Measurements from ENCODE around the gene NSRP1.
"Not testable (repeated sequence)": the region's sequence is repeated elsewhere in the genome, so short reads cannot be mapped to it uniquely, and the experiment has no call there.

Gene NSRP1

DNA sequence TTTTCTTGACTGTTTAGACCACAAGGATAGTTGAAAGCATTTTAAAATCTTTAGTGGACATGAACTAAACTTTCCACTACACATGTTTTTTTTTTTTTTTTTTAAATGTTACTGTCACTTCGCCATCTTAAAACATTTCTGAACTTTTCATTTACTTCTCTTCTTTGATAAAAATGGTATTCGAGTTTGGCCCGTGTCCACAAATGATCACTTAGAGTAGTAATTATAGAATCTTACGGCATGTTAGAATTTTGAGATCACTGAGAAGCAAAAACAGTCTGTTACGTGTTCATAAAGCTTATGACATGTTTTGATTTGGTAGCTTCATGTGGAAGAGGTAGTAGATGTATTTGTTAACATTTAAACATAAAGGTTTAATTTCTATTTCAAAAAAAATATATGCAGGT, 1.1 kb downstream of the NSRP1 start:
- no peak for DNase-seq
- H3K4me3 ChIP-seq (ENCODE audit: insufficient read depth, low read depth, low read length, poor library complexity, severe bottlenecking), result peak overlapping the region; percentile 92
- H3K27me3 ChIP-seq (replicated peaks; ENCODE audit: control insufficient read depth, insufficient read depth, low read length, poor library complexity, severe bottlenecking), result no peaks in the 10 kb centered on the region
- no peaks in the 10 kb centered on the region for H3K9me3 ChIP-seq (ENCODE audit: control insufficient read depth, low read length)
- H3K4me1 ChIP-seq (ENCODE audit: control insufficient read depth, insufficient read depth, low read length, poor library complexity, severe bottlenecking), result peaks cover 9% of the 10 kb centered on the region
- no peaks in the 10 kb centered on the region for H3K36me3 ChIP-seq (ENCODE audit: control insufficient read depth, insufficient read depth, low read length)
- peak overlapping the region; percentile 97 for H3K27ac ChIP-seq (ENCODE audit: insufficient read depth, low read length, poor library complexity, severe bottlenecking)

DNA sequence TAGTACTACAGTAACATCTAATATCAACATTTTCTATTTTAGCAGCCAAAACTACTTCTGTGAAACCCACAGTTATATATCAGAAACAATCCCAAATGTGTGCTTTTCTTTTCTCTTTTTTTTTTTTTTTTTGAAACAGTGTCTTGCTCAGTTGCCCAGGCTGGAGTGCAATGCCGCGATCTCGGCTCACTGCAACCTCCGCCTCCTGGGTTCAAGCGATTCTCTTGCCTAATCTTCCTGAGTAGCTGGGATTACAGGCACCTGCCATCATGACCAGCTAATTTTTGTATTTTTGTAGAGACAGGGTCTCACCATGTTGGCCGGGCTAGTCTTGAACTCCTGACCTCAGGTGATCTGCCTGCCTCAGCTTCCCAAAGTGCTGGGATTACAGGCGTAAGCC, 2.0 kb downstream of the NSRP1 start:
- DNase-seq; H3K27ac ChIP-seq (ENCODE audit: insufficient read depth, low read length, poor library complexity, severe bottlenecking): not testable (repeated sequence)

DNA sequence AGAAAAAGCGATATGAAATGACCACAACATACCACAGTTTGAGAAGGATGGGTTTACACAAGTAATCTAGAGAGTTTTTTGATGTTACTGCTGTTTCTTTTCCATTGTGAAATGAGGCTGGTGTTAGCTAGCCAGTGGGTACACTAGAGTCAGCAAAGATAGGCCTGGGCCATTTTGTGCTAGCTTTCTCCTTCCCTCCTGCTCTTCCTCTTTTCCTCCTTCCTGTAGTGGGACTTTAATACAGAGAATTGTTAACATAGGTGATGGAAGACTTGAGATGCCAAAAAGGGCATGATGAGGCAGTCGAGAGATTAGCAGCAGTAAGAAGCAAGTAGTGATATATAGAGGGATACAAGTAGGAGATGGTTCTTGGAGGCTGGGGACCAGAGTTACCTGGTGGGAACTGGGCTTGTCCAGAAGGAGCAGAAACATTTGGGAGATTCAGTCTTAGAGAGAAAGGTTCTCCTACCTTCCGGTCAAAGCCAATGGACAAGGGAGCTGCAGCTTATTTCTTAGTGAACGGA, 7.7 kb downstream of the NSRP1 start:
- Histone ChIP-seq H3K27me3 (replicated peaks; ENCODE audit: control insufficient read depth, insufficient read depth, low read length, poor library complexity, severe bottlenecking) (no peaks in the 10 kb centered on the region), H3K4me3 (ENCODE audit: insufficient read depth, low read depth, low read length, poor library complexity, severe bottlenecking) (no peak overlapping the region), H3K9me3 (ENCODE audit: control insufficient read depth, low read length) (no peaks in the 10 kb centered on the region), H3K36me3 (ENCODE audit: control insufficient read depth, insufficient read depth, low read length) (peaks cover 8% of the 10 kb centered on the region), H3K27ac (ENCODE audit: insufficient read depth, low read length, poor library complexity, severe bottlenecking) (no peak overlapping the region), H3K4me1 (ENCODE audit: control insufficient read depth, insufficient read depth, low read length, poor library complexity, severe bottlenecking) (peaks cover 5% of the 10 kb centered on the region)
- no peak for DNase-seq

More for the DNA sequence above, 2.0 kb downstream of the NSRP1 start:
- not testable (repeated sequence) for H3K9me3 ChIP-seq (ENCODE audit: control insufficient read depth, low read length); H3K27me3 ChIP-seq (replicated peaks; ENCODE audit: control insufficient read depth, insufficient read depth, low read length, poor library complexity, severe bottlenecking); H3K4me1 ChIP-seq (ENCODE audit: control insufficient read depth, insufficient read depth, low read length, poor library complexity, severe bottlenecking); H3K4me3 ChIP-seq (ENCODE audit: insufficient read depth, low read depth, low read length, poor library complexity, severe bottlenecking); H3K36me3 ChIP-seq (ENCODE audit: control insufficient read depth, insufficient read depth, low read length)

DNA sequence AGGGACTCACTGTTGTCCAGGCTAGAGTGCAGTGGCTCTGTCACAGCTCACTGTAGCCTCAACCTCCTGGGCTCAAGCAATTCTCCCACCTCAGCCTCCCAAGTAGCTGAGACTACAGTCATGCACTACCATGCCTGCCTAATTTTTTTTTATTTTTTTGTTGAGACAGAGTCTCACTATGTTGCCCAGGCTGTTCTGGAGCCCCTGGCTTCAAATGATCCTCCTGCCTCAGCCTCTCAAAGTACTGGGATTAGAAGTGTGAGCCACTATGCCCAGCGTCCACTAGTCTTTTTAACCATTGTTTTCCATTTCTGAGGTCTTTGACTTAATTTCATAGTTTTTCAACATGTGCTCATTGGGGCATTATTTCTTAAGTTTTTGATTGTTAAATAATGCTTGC, 13.5 kb downstream of the NSRP1 start:
- Histone ChIP-seq H3K36me3 (ENCODE audit: control insufficient read depth, insufficient read depth, low read length) (peaks cover 5% of the 10 kb centered on the region), H3K27ac (ENCODE audit: insufficient read depth, low read length, poor library complexity, severe bottlenecking) (no peak overlapping the region), H3K4me3 (ENCODE audit: insufficient read depth, low read depth, low read length, poor library complexity, severe bottlenecking) (no peak overlapping the region)

DNA sequence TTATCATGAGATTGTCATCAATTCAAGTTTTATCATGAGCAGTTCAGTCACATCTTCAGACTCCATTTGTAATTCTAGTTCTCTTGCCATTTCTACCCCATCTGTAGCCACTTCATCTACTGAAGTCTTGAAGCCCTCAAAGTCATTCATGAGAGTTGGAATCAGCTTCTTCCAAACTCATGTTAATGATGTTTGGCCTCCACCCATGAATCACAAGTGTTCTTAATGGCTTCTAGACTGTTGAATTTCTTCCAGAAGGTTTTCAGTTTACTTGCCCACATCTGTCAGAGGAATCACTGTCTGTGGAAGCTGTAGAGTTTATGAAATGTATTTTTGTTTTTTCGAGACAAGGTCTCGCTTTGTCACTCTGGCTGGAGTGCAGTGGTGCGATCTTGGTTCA, 16.0 kb downstream of the NSRP1 start:
- no peak overlapping the region for H3K4me3 ChIP-seq (ENCODE audit: insufficient read depth, low read depth, low read length, poor library complexity, severe bottlenecking)
- H3K9me3 ChIP-seq (ENCODE audit: control insufficient read depth, low read length), result no peaks in the 10 kb centered on the region
- H3K36me3 ChIP-seq (ENCODE audit: control insufficient read depth, insufficient read depth, low read length), result peaks cover 5% of the 10 kb centered on the region
- no peak overlapping the region for H3K27ac ChIP-seq (ENCODE audit: insufficient read depth, low read length, poor library complexity, severe bottlenecking)
- no peaks in the 10 kb centered on the region for H3K27me3 ChIP-seq (replicated peaks; ENCODE audit: control insufficient read depth, insufficient read depth, low read length, poor library complexity, severe bottlenecking)
- H3K4me1 ChIP-seq (ENCODE audit: control insufficient read depth, insufficient read depth, low read length, poor library complexity, severe bottlenecking), result no peaks in the 10 kb centered on the region
- DNase-seq, result no peak

More for the DNA sequence above, 13.5 kb downstream of the NSRP1 start:
- H3K4me1 ChIP-seq (ENCODE audit: control insufficient read depth, insufficient read depth, low read length, poor library complexity, severe bottlenecking), result no peaks in the 10 kb centered on the region
- no peaks in the 10 kb centered on the region for H3K27me3 ChIP-seq (replicated peaks; ENCODE audit: control insufficient read depth, insufficient read depth, low read length, poor library complexity, severe bottlenecking)
- no peaks in the 10 kb centered on the region for H3K9me3 ChIP-seq (ENCODE audit: control insufficient read depth, low read length)
- DNase-seq, result no peak

DNA sequence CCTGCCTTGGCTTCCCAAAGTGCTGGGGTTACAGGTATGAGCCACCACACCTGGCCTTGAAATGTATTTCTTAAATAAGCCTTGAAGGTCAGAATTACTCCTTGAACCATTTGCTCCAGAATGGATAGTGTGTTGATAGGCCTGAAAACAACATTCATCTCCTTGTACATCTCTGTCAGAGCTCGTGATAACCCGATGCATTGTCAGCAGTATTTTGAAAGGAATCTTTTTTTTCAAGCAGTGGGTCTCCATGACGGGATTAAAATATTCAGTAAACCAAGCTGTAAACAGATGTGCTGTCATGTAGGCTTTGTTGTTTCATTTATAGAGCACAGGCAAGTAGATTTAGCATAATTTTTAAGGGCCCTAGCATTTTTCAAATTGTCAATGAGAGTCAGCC, 16.6 kb downstream of the NSRP1 start:
- Histone ChIP-seq H3K9me3 (ENCODE audit: control insufficient read depth, low read length) (no peaks in the 10 kb centered on the region), H3K27me3 (replicated peaks; ENCODE audit: control insufficient read depth, insufficient read depth, low read length, poor library complexity, severe bottlenecking) (no peaks in the 10 kb centered on the region), H3K36me3 (ENCODE audit: control insufficient read depth, insufficient read depth, low read length) (peaks cover 4% of the 10 kb centered on the region), H3K27ac (ENCODE audit: insufficient read depth, low read length, poor library complexity, severe bottlenecking) (no peak overlapping the region), H3K4me1 (ENCODE audit: control insufficient read depth, insufficient read depth, low read length, poor library complexity, severe bottlenecking) (no peaks in the 10 kb centered on the region), H3K4me3 (ENCODE audit: insufficient read depth, low read depth, low read length, poor library complexity, severe bottlenecking) (no peak overlapping the region)
- DNase-seq, result no peak

DNA sequence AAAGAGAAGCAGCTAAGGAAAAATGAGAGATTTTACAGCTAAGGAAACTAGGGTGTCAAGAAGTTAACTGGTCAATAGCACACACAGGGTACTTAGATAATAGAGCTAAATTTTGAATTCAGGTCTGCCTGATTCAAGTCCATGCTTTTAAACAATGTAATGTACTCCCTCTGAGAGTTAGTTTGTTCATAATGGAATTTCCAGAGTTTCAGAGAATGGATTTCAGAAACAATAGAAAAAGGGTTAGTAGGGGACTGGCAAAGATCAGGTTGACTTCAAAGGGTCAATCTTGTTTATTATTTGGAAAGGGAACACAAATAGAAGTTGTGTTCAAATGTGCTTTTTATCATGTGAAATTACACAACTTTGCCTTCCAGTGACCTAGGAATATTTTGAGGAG, 17.9 kb downstream of the NSRP1 start:
- no peak for DNase-seq
- Histone ChIP-seq H3K4me1 (ENCODE audit: control insufficient read depth, insufficient read depth, low read length, poor library complexity, severe bottlenecking) (no peaks in the 10 kb centered on the region), H3K9me3 (ENCODE audit: control insufficient read depth, low read length) (no peaks in the 10 kb centered on the region), H3K4me3 (ENCODE audit: insufficient read depth, low read depth, low read length, poor library complexity, severe bottlenecking) (no peak overlapping the region), H3K27me3 (replicated peaks; ENCODE audit: control insufficient read depth, insufficient read depth, low read length, poor library complexity, severe bottlenecking) (no peaks in the 10 kb centered on the region), H3K36me3 (ENCODE audit: control insufficient read depth, insufficient read depth, low read length) (no peaks in the 10 kb centered on the region), H3K27ac (ENCODE audit: insufficient read depth, low read length, poor library complexity, severe bottlenecking) (no peak overlapping the region)

DNA sequence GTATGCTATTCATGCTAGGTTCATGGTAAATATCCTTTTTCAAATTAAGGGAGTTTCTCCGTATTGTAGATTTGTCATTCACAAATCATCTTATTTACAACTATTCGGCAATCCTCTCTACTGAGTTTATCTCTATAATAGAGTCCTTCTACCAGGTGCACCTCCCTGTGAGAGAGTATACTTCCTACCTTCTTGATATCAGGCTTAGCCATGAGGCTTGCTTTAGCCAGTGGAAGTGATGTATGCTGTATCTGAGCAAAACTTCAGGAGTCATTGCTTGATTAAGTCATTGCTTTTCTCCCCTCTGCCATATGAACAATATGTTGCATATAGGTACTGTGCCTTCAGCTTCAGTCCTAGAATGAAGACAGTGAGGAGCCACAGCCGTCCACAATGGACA, 20.5 kb downstream of the NSRP1 start:
- Histone ChIP-seq H3K9me3 (ENCODE audit: control insufficient read depth, low read length) (no peaks in the 10 kb centered on the region), H3K36me3 (ENCODE audit: control insufficient read depth, insufficient read depth, low read length) (no peaks in the 10 kb centered on the region), H3K4me1 (ENCODE audit: control insufficient read depth, insufficient read depth, low read length, poor library complexity, severe bottlenecking) (no peaks in the 10 kb centered on the region), H3K4me3 (ENCODE audit: insufficient read depth, low read depth, low read length, poor library complexity, severe bottlenecking) (no peak overlapping the region), H3K27ac (ENCODE audit: insufficient read depth, low read length, poor library complexity, severe bottlenecking) (no peak overlapping the region), H3K27me3 (replicated peaks; ENCODE audit: control insufficient read depth, insufficient read depth, low read length, poor library complexity, severe bottlenecking) (no peaks in the 10 kb centered on the region)
- DNase-seq, result no peak

DNA sequence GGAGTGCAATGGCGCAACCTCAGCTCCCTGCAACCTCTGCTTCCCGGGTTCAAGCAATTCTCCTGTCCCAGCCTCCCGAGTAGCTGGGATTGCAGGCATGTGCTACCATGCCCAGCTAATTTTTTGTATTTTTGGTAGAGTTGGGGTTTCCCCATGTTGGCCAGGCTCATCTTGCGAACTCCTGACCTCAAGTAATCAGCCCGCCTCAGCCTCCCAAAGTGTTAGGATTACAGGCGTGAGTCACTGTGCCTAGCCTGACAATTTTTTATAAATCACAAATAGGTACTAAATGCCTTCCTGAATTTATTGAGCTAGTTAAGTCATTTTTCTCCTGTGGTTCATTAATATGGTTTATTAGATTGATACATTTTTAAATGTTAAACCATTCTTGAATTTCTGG, 31.2 kb downstream of the NSRP1 start:
- DNase-seq; H3K4me1 ChIP-seq (ENCODE audit: control insufficient read depth, insufficient read depth, low read length, poor library complexity, severe bottlenecking); H3K4me3 ChIP-seq (ENCODE audit: insufficient read depth, low read depth, low read length, poor library complexity, severe bottlenecking); H3K36me3 ChIP-seq (ENCODE audit: control insufficient read depth, insufficient read depth, low read length); H3K27ac ChIP-seq (ENCODE audit: insufficient read depth, low read length, poor library complexity, severe bottlenecking); H3K27me3 ChIP-seq (replicated peaks; ENCODE audit: control insufficient read depth, insufficient read depth, low read length, poor library complexity, severe bottlenecking); H3K9me3 ChIP-seq (ENCODE audit: control insufficient read depth, low read length): not testable (repeated sequence)

DNA sequence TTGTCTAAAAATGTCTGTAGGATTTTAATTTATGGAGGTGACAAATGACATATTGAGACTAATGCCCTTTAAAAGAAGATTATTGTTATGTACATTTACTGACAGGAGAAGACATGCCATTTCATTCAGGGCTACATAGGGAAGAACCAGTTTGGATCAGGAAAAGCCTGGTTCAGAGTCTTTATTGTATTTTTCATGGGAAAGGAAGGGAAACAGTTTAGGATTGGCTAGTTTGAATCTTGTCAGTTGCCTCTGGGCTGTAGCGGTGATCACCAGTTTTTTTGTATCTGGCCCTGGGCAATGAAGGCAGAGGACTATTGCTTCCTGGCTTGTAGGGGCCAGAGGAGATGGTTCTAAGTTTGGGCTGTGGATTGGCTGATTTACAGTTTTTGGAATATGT, 31.8 kb downstream of the NSRP1 start:
- Histone ChIP-seq H3K27me3 (replicated peaks; ENCODE audit: control insufficient read depth, insufficient read depth, low read length, poor library complexity, severe bottlenecking) (no peaks in the 10 kb centered on the region), H3K27ac (ENCODE audit: insufficient read depth, low read length, poor library complexity, severe bottlenecking) (no peak overlapping the region), H3K36me3 (ENCODE audit: control insufficient read depth, insufficient read depth, low read length) (no peaks in the 10 kb centered on the region), H3K9me3 (ENCODE audit: control insufficient read depth, low read length) (no peaks in the 10 kb centered on the region), H3K4me3 (ENCODE audit: insufficient read depth, low read depth, low read length, poor library complexity, severe bottlenecking) (no peak overlapping the region), H3K4me1 (ENCODE audit: control insufficient read depth, insufficient read depth, low read length, poor library complexity, severe bottlenecking) (no peaks in the 10 kb centered on the region)
- no peak for DNase-seq

DNA sequence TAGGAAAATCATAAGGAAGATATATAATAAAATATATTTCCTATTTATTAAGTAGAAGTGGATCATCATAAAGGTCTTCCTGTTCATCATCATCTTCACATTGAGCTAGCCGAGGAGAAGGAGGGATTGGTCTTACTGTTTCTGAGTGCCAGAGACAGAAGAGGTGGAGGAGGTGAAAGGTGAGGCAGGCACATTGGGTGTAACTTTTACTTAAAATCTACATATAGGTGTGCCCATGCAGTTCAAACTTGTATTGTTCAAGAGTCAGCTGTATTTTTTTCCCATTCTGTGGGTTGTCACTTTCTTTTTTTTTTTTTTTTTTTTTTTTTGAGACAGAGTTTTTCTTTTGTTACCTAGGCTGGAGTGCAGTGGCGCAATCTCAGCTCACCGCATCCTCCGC, 34.9 kb downstream of the NSRP1 start:
- no peaks in the 10 kb centered on the region for H3K36me3 ChIP-seq (ENCODE audit: control insufficient read depth, insufficient read depth, low read length)

More for the DNA sequence above, 34.9 kb downstream of the NSRP1 start:
- Histone ChIP-seq H3K27me3 (replicated peaks; ENCODE audit: control insufficient read depth, insufficient read depth, low read length, poor library complexity, severe bottlenecking) (no peaks in the 10 kb centered on the region), H3K27ac (ENCODE audit: insufficient read depth, low read length, poor library complexity, severe bottlenecking) (no peak overlapping the region), H3K9me3 (ENCODE audit: control insufficient read depth, low read length) (no peaks in the 10 kb centered on the region), H3K4me3 (ENCODE audit: insufficient read depth, low read depth, low read length, poor library complexity, severe bottlenecking) (no peak overlapping the region), H3K4me1 (ENCODE audit: control insufficient read depth, insufficient read depth, low read length, poor library complexity, severe bottlenecking) (no peaks in the 10 kb centered on the region)
- no peak for DNase-seq
